Sigmoid colon (tissue), 4 donors: ENCODE results near the gene ZFYVE21.

ENCODE experiments used
- EP300 ChIP-seq, 4 donors: sonication (generic); formaldehyde crosslinking; IDR thresholded peaks; one replicate each; pipeline ENCODE4 v1.6.1; 2017; ENCODE audit warnings: antibody characterized with exemption in 4 of 4
- TF ChIP-seq, protein P1 (sequence below), 4 experiments: fragments of 450-650 bp in 3 of 4; fragments of 200-600 bp in 1 of 4; IDR thresholded peaks; one replicate each; pipeline ENCODE4 v1.5.1; 2016 to 2019; ENCODE audit warnings: antibody characterized with exemption in 4 of 4, mild to moderate bottlenecking in 3 of 4, moderate library complexity in 2 of 4

DNA sequence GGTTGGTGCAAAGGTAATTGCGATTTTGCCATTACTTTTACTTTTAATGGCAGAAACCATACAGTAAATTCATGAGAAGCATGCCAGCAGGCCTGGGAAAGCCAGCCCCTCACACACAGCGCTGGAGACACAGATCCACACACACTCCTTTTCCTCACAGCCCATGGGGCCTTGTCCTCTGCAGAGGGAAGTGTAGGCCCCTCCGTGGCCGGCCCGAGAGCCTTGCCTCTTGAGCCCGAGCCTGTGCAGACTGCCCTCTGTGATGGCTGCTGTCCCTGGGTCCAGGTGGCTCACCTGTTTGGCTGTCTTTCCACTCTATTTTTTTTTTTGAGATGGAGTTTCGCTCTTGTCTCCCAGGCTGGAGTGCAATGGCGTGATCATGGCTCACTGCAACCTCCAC is 39.7 kb upstream of the ZFYVE21 start:
- TF ChIP-seq, protein P1, sequence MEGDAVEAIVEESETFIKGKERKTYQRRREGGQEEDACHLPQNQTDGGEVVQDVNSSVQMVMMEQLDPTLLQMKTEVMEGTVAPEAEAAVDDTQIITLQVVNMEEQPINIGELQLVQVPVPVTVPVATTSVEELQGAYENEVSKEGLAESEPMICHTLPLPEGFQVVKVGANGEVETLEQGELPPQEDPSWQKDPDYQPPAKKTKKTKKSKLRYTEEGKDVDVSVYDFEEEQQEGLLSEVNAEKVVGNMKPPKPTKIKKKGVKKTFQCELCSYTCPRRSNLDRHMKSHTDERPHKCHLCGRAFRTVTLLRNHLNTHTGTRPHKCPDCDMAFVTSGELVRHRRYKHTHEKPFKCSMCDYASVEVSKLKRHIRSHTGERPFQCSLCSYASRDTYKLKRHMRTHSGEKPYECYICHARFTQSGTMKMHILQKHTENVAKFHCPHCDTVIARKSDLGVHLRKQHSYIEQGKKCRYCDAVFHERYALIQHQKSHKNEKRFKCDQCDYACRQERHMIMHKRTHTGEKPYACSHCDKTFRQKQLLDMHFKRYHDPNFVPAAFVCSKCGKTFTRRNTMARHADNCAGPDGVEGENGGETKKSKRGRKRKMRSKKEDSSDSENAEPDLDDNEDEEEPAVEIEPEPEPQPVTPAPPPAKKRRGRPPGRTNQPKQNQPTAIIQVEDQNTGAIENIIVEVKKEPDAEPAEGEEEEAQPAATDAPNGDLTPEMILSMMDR (IDR thresholded peaks at IDR 0.05) = no peak
- no peak for TF ChIP-seq EP300 (IDR thresholded peaks at IDR 0.05)
